ENCODE measurements around the gene KCND2. TPM values are rescaled to one million over a fixed set of nuclear protein-coding genes. Genes with fewer than 3 reads are reported as not detected.

KCND2 gene
- total and polyA plus RNA-seq, 2 donors from 2014 or later = 0.19 TPM; not detected in 1

DNA sequence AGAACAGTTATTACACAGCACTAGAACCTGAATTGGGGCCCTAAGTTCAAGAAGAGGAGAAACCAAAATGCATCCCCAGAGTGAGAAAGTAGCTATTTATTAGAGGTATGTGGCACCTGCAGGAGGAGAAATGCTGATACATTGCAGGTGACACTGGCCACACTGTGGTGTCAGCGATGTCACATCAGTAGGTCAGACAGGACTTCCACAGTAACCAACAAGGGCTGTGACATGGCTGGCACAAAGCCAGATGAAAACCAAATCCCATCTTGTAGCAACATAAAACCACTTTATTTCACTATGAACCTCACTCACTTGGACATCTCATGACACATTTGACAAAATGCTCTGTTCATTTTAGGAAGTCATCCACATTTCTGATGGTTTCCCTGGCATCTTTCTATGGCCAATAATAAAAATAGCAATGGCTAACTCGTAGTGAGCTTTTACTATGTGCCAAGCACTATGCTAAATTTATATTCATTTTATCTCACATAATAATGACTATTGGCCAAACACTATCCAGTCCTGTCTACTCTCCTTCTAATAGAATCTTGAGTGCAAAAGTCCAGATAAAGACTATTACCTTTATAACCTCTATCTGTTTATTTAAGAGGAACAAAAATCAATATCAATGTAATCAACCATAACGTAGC lies 430.7 kb downstream of the KCND2 start:
- Histone ChIP-seq H3K4me3 (ENCODE audit: low read length in 3 of 3) (no peak overlapping the region), H3K36me3 (ENCODE audit: control insufficient read depth in 2 of 3, insufficient read depth in 3 of 3, low read length in 3 of 3) (no peaks in the 10 kb centered on the region), H3K27ac (ENCODE audit: low read depth in 2 of 2, low read length in 2 of 2) (no peak overlapping the region), H3K9me3 (ENCODE audit: control insufficient read depth in 2 of 3, insufficient read depth in 1 of 3, low read length in 3 of 3) (no peaks in the 10 kb centered on the region), H3K9ac (ENCODE audit: low read length in 3 of 3) (no peak overlapping the region), H3K4me1 (ENCODE audit: control insufficient read depth in 2 of 3, insufficient read depth in 2 of 3, low read depth in 1 of 3, low read length in 3 of 3) (no peaks in the 10 kb centered on the region), H3K27me3 (ENCODE audit: control insufficient read depth, insufficient read depth, low read length) (no peaks in the 10 kb centered on the region)
- DNase-seq (no peak), FAIRE-seq (no peak)
- intact Hi-C loops (cut with DNase I) = no loop called here
- TF ChIP-seq, protein P1, sequence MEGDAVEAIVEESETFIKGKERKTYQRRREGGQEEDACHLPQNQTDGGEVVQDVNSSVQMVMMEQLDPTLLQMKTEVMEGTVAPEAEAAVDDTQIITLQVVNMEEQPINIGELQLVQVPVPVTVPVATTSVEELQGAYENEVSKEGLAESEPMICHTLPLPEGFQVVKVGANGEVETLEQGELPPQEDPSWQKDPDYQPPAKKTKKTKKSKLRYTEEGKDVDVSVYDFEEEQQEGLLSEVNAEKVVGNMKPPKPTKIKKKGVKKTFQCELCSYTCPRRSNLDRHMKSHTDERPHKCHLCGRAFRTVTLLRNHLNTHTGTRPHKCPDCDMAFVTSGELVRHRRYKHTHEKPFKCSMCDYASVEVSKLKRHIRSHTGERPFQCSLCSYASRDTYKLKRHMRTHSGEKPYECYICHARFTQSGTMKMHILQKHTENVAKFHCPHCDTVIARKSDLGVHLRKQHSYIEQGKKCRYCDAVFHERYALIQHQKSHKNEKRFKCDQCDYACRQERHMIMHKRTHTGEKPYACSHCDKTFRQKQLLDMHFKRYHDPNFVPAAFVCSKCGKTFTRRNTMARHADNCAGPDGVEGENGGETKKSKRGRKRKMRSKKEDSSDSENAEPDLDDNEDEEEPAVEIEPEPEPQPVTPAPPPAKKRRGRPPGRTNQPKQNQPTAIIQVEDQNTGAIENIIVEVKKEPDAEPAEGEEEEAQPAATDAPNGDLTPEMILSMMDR (IDR thresholded peaks at IDR 0.05; ENCODE audit: borderline replicate concordance, extremely low read depth, insufficient read depth) = no peak

DNA sequence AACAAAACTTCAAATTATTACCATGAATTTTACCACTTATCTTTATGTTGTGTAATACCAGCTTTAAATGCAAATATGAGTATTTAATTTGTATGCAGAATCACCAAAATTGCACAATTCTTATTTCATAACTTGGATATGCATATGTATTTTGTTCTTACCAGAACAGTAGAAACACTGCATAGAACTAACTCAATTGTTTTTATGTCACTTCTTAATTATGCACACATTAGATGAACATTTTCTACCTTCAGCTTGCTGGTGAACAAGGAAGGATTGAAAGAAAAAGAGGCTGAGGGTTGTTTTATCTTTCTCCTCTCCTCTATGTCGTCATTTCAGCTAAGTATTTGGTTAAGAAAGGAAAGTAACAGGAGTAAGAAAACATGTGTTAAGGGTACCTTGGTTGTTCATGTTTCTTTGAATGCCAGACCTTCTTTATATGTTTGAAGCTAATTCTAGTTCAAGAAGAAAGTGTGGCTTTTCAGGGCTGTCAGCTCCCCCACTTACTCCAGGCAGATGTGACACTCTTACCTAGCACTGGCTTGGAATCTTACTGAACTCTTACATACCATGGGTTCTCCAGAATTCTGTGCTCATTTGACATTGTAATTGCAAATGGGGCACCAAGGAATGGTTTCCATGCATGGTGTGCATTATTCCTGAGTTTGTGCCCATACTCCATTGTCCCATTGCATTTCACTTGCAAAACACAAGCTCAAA lies 436.4 kb downstream of the KCND2 start:
- Histone ChIP-seq H3K36me3 (ENCODE audit: control insufficient read depth in 2 of 3, insufficient read depth in 3 of 3, low read length in 3 of 3) (no peaks in the 10 kb centered on the region), H3K9ac (ENCODE audit: low read length in 3 of 3) (no peak overlapping the region), H3K4me3 (ENCODE audit: low read length in 3 of 3) (no peak overlapping the region), H3K9me3 (ENCODE audit: control insufficient read depth in 2 of 3, insufficient read depth in 1 of 3, low read length in 3 of 3) (no peaks in the 10 kb centered on the region), H3K27me3 (ENCODE audit: control insufficient read depth, insufficient read depth, low read length) (no peaks in the 10 kb centered on the region), H3K4me1 (ENCODE audit: control insufficient read depth in 2 of 3, insufficient read depth in 2 of 3, low read depth in 1 of 3, low read length in 3 of 3) (no peaks in the 10 kb centered on the region), H3K27ac (ENCODE audit: low read depth in 2 of 2, low read length in 2 of 2) (no peak overlapping the region)
- FAIRE-seq (no peak), DNase-seq (no peak)
- TF ChIP-seq, protein P1 (IDR thresholded peaks at IDR 0.05; ENCODE audit: borderline replicate concordance, extremely low read depth, insufficient read depth) = no peak
- intact Hi-C loops (cut with DNase I) = no loop called here

DNA sequence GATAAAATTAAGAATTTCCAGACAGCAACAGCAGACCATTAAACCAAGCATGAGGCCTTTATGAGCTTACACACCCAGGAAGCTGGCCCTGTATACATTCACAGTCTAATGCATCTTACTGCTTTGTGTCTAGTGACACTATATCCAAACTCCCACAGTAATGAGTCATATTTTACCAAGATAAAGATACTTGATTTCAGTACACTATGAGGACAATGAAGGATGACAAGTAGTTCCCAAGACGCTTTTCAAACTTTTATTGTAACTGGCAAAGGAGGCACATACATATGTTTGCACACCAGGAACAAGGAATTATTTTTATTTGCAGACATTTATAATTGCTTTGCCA lies 437.0 kb downstream of the KCND2 start:
- H3K9ac ChIP-seq (ENCODE audit: low read length in 3 of 3) = no peak overlapping the region
- FAIRE-seq (no peak), DNase-seq (no peak)
- H3K4me3 ChIP-seq (ENCODE audit: low read length in 3 of 3) = no peak overlapping the region
- no peaks in the 10 kb centered on the region for H3K27me3 ChIP-seq (ENCODE audit: control insufficient read depth, insufficient read depth, low read length)
- H3K9me3 ChIP-seq (ENCODE audit: control insufficient read depth in 2 of 3, insufficient read depth in 1 of 3, low read length in 3 of 3) = no peaks in the 10 kb centered on the region
- no peaks in the 10 kb centered on the region for H3K36me3 ChIP-seq (ENCODE audit: control insufficient read depth in 2 of 3, insufficient read depth in 3 of 3, low read length in 3 of 3)
- TF ChIP-seq, protein P1 (IDR thresholded peaks at IDR 0.05; ENCODE audit: borderline replicate concordance, extremely low read depth, insufficient read depth) = no peak
- no peak overlapping the region for H3K27ac ChIP-seq (ENCODE audit: low read depth in 2 of 2, low read length in 2 of 2)
- intact Hi-C loops (cut with DNase I) = no loop called here
- H3K4me1 ChIP-seq (ENCODE audit: control insufficient read depth in 2 of 3, insufficient read depth in 2 of 3, low read depth in 1 of 3, low read length in 3 of 3) = no peaks in the 10 kb centered on the region
